ENCODE measurements around the gene SFXN5. TPM values are rescaled to one million over a fixed set of nuclear protein-coding genes. Genes with fewer than 3 reads are reported as not detected.

SFXN5 gene
- total and polyA plus RNA-seq, 2 experiments from 2014 or later = 10.0 to 16.4 TPM

GRCh38 chr2:73009177-73009839 lies 62.2 kb downstream of the SFXN5 start:
- TF ChIP-seq EZH2 (IDR thresholded peaks at IDR 0.05; ENCODE audit: insufficient read depth, poor library complexity, severe bottlenecking) (no peak), EZH2phosphoT487 (IDR thresholded peaks at IDR 0.05; ENCODE audit: insufficient read depth, low read depth) (no peak)
- Histone ChIP-seq H3K27ac (no peak overlapping the region), H3K4me1 (ENCODE audit: insufficient read depth) (0 out of 2 replicates have a peak, but pooled peaks cover 4% of the 10 kb centered on the region), H3K27me3 (replicated peaks; ENCODE audit: insufficient read depth) (no peaks in the 10 kb centered on the region), H2AFZ (no peak overlapping the region), H4K20me1 (ENCODE audit: insufficient read depth) (no peaks in the 10 kb centered on the region), H3K4me3 (no peak overlapping the region), H3K4me2 (ENCODE audit: unreplicated experiment) (no peak overlapping the region), H3F3A (ENCODE audit: insufficient read depth) (0 out of 2 replicates have a peak, but pooled peaks cover 2% of the 10 kb centered on the region), H3K36me3 (ENCODE audit: low read depth) (no peaks in the 10 kb centered on the region), H3K9ac (no peak overlapping the region), H3K79me2 (ENCODE audit: insufficient read depth) (no peaks in the 10 kb centered on the region), H3K9me2 (ENCODE audit: insufficient read depth) (no peaks in the 10 kb centered on the region), H3K9me3 (ENCODE audit: low read depth) (no peaks in the 10 kb centered on the region)
- in situ Hi-C loops (cut with MboI) = no loop called here
- WGBS, 2 experiments (ENCODE audit: low coverage in 1 of 2, low lambda C conversion rate in 2 of 2, missing lambda C conversion rate in 2 of 2) = 90 to 95% methylated on average over 7 of the region's 7 CpGs
- no peak for DNase-seq

- WGBS, 2 experiments (ENCODE audit: low coverage in 1 of 2, low lambda C conversion rate in 2 of 2, missing lambda C conversion rate in 2 of 2) = 90 to 95% methylated on average over 9 of the region's 9 CpGs
- H3F3A ChIP-seq (ENCODE audit: insufficient read depth) = no peaks in the 10 kb centered on the region
- H2AFZ ChIP-seq = no peak overlapping the region
- no peak for DNase-seq
- no peak overlapping the region for H3K9ac ChIP-seq
- no peaks in the 10 kb centered on the region for H3K27me3 ChIP-seq (replicated peaks; ENCODE audit: insufficient read depth)
- no peaks in the 10 kb centered on the region for H3K9me3 ChIP-seq (ENCODE audit: low read depth)
- TF ChIP-seq EZH2phosphoT487 (IDR thresholded peaks at IDR 0.05; ENCODE audit: insufficient read depth, low read depth) (no peak), EZH2 (IDR thresholded peaks at IDR 0.05; ENCODE audit: insufficient read depth, poor library complexity, severe bottlenecking) (no peak)
- H3K9me2 ChIP-seq (ENCODE audit: insufficient read depth) = no peaks in the 10 kb centered on the region
- no peaks in the 10 kb centered on the region for H3K36me3 ChIP-seq (ENCODE audit: low read depth)
- no peak overlapping the region for H3K4me3 ChIP-seq
- no peaks in the 10 kb centered on the region for H3K79me2 ChIP-seq (ENCODE audit: insufficient read depth)
- no peaks in the 10 kb centered on the region for H3K4me1 ChIP-seq (ENCODE audit: insufficient read depth)
- H3K4me2 ChIP-seq (ENCODE audit: unreplicated experiment) = no peak overlapping the region
- in situ Hi-C loops (cut with MboI) = no loop called here
- no peak overlapping the region for H3K27ac ChIP-seq
- no peaks in the 10 kb centered on the region for H4K20me1 ChIP-seq (ENCODE audit: insufficient read depth)
Measured at GRCh38 chr2:73008766-73009135, 62.8 kb downstream of the SFXN5 start.

- no peak overlapping the region for H3K4me3 ChIP-seq
- H3K9me2 ChIP-seq (ENCODE audit: insufficient read depth) = no peaks in the 10 kb centered on the region
- H3K4me2 ChIP-seq (ENCODE audit: unreplicated experiment) = no peak overlapping the region
- H4K20me1 ChIP-seq (ENCODE audit: insufficient read depth) = no peaks in the 10 kb centered on the region
- no peaks in the 10 kb centered on the region for H3K4me1 ChIP-seq (ENCODE audit: insufficient read depth)
- no peaks in the 10 kb centered on the region for H3K27me3 ChIP-seq (replicated peaks; ENCODE audit: insufficient read depth)
- TF ChIP-seq EZH2 (IDR thresholded peaks at IDR 0.05; ENCODE audit: insufficient read depth, poor library complexity, severe bottlenecking) = no peak
- no peak for TF ChIP-seq EZH2phosphoT487 (IDR thresholded peaks at IDR 0.05; ENCODE audit: insufficient read depth, low read depth)
- DNase-seq = no peak
- H3K36me3 ChIP-seq (ENCODE audit: low read depth) = no peaks in the 10 kb centered on the region
- H3K9ac ChIP-seq = no peak overlapping the region
- H3K27ac ChIP-seq = no peak overlapping the region
- 95 to 96% methylated on average over 21 of the region's 21 CpGs for WGBS, 2 experiments (ENCODE audit: low coverage in 1 of 2, low lambda C conversion rate in 2 of 2, missing lambda C conversion rate in 2 of 2)
- H3F3A ChIP-seq (ENCODE audit: insufficient read depth) = no peaks in the 10 kb centered on the region
- no peak overlapping the region for H2AFZ ChIP-seq
- H3K79me2 ChIP-seq (ENCODE audit: insufficient read depth) = no peaks in the 10 kb centered on the region
- in situ Hi-C loops (cut with MboI) = no loop called here
- no peaks in the 10 kb centered on the region for H3K9me3 ChIP-seq (ENCODE audit: low read depth)
Measured at GRCh38 chr2:73007991-73008765, 63.3 kb downstream of the SFXN5 start.

- 92% methylated on average over 14 of the region's 14 CpGs for WGBS, 2 experiments (ENCODE audit: low coverage in 1 of 2, low lambda C conversion rate in 2 of 2, missing lambda C conversion rate in 2 of 2)
- no peaks in the 10 kb centered on the region for H4K20me1 ChIP-seq (ENCODE audit: insufficient read depth)
- H2AFZ ChIP-seq = no peak overlapping the region
- no peak for TF ChIP-seq EZH2phosphoT487 (IDR thresholded peaks at IDR 0.05; ENCODE audit: insufficient read depth, low read depth)
- no peak for TF ChIP-seq EZH2 (IDR thresholded peaks at IDR 0.05; ENCODE audit: insufficient read depth, poor library complexity, severe bottlenecking)
- no peaks in the 10 kb centered on the region for H3K9me3 ChIP-seq (ENCODE audit: low read depth)
- H3K9ac ChIP-seq = no peak overlapping the region
- no peaks in the 10 kb centered on the region for H3K36me3 ChIP-seq (ENCODE audit: low read depth)
- H3K4me2 ChIP-seq (ENCODE audit: unreplicated experiment) = no peak overlapping the region
- no peaks in the 10 kb centered on the region for H3K27me3 ChIP-seq (replicated peaks; ENCODE audit: insufficient read depth)
- H3K4me3 ChIP-seq = no peak overlapping the region
- no peaks in the 10 kb centered on the region for H3F3A ChIP-seq (ENCODE audit: insufficient read depth)
- no peak for DNase-seq
- H3K27ac ChIP-seq = no peak overlapping the region
- in situ Hi-C loops (cut with MboI) = no loop called here
- no peaks in the 10 kb centered on the region for H3K9me2 ChIP-seq (ENCODE audit: insufficient read depth)
- no peaks in the 10 kb centered on the region for H3K79me2 ChIP-seq (ENCODE audit: insufficient read depth)
- H3K4me1 ChIP-seq (ENCODE audit: insufficient read depth) = no peaks in the 10 kb centered on the region
Measured at GRCh38 chr2:73006969-73007710, 64.4 kb downstream of the SFXN5 start.
